B cell (primary cell): ENCODE measurements around the gene GSC2. TPM values are rescaled to one million over a fixed set of nuclear protein-coding genes. Genes with fewer than 3 reads are reported as not detected.

Experiments
- ATAC-seq: fragments of 200-7000 bp; cut with Tn5 transposase; one replicate; pipeline ENCODE4 v1.10.0; 2021; ENCODE audit warnings: low read depth, mild to moderate bottlenecking, moderate number of reproducible peaks, moderate library complexity
- CTCF ChIA-PET: fragments of 350-600 bp; sonication (Branson Sonifier 250); formaldehyde crosslinking; loops from one replicate; lab custom pipeline; 2021; ENCODE audit warnings: antibody characterized with exemption, inconsistent platforms; lab: Charles Lee
- POLR2A ChIA-PET: fragments of 350-600 bp; sonication (Branson Sonifier 250); formaldehyde crosslinking; loops from one replicate; lab custom pipeline; 2021; ENCODE audit warnings: antibody characterized with exemption; lab: Charles Lee
- DNase-seq: peaks from one replicate; pipeline ENCODE4 v3.0.0; 2013
- H2AFZ ChIP-seq: 2 replicates; pipeline ENCODE4 v1.6.1; 2012; ENCODE audit warnings: mild to moderate bottlenecking, low read depth, low read length; ENCODE audit not compliant: insufficient read depth, poor library complexity, severe bottlenecking
- H3K27ac ChIP-seq, 2 donors: 1 replicate in 1 of 2; 2 replicates in 1 of 2; pipeline ENCODE4 v1.5.1; 2012 to 2013; ENCODE audit warnings: low read length in 2 of 2, mild to moderate bottlenecking in 2 of 2, moderate library complexity in 1 of 2
- H3K27me3 ChIP-seq, 4 experiments: fragments of 200-600 bp in 1 of 4; sonication (generic) in 1 of 4; replicated peaks in 1 of 4; 1 replicate in 2 of 4; 2 replicates in 2 of 4; pipeline versions ENCODE4 v1.6.1 to v1.7.0; 2013 to 2016; ENCODE audit warnings: low read length in 3 of 4, mild to moderate bottlenecking in 2 of 4, mixed read lengths in 1 of 4, moderate library complexity in 1 of 4; ENCODE audit not compliant: insufficient read depth in 4 of 4, control insufficient read depth in 3 of 4; ENCODE audit errors: control extremely low read depth in 1 of 4
- H3K36me3 ChIP-seq, 2 experiments: replicated peaks in 1 of 2; 1 replicate in 1 of 2; 2 replicates in 1 of 2; pipeline versions ENCODE4 v1.6.1 to v1.7.1; 2013; ENCODE audit warnings: low read length in 1 of 2; ENCODE audit not compliant: insufficient read depth in 2 of 2, control insufficient read depth in 1 of 2; ENCODE audit errors: control extremely low read depth in 1 of 2, extremely low read depth in 1 of 2
- H3K4me1 ChIP-seq, 2 donors: fragments of 200-600 bp in 1 of 2; sonication (generic) in 1 of 2; 1 replicate in 1 of 2; 2 replicates in 1 of 2; pipeline versions ENCODE4 v1.5.1 to v1.6.1; 2013 to 2017; ENCODE audit warnings: low read length in 2 of 2; ENCODE audit not compliant: control insufficient read depth in 2 of 2, insufficient read depth in 2 of 2
- H3K4me2 ChIP-seq: replicated peaks from 2 replicates; pipeline ENCODE3; 2012; ENCODE audit warnings: mild to moderate bottlenecking, low read depth, low read length; ENCODE audit not compliant: poor library complexity, severe bottlenecking
- H3K4me3 ChIP-seq, 5 experiments: fragments of 200-600 bp in 1 of 5; sonication (generic) in 1 of 5; 1 replicate in 3 of 5; 2 replicates in 2 of 5; pipeline versions ENCODE4 v1.5.1 to v1.7.0; 2011 to 2016; ENCODE audit warnings: low read length in 4 of 5, mild to moderate bottlenecking in 4 of 5, low read depth in 2 of 5, control low read depth in 1 of 5, moderate library complexity in 1 of 5; ENCODE audit not compliant: insufficient read depth in 1 of 5; ENCODE audit errors: control extremely low read depth in 1 of 5, extremely low read depth in 1 of 5
- H3K79me2 ChIP-seq: fragments of 200-600 bp; sonication (generic); one replicate; pipeline ENCODE4 v1.6.0; 2016; ENCODE audit warnings: low read length; ENCODE audit not compliant: control insufficient read depth, insufficient read depth
- H3K9ac ChIP-seq: fragments of 200-600 bp; sonication (generic); 2 replicates; pipeline ENCODE4 v1.6.1; 2017; ENCODE audit warnings: mild to moderate bottlenecking, low read length, moderate library complexity
- H3K9me3 ChIP-seq, 3 donors: one replicate each; pipeline versions ENCODE4 v1.6.1 to v1.7.1; 2013; ENCODE audit warnings: low read length in 2 of 3; ENCODE audit not compliant: control insufficient read depth in 2 of 3, insufficient read depth in 1 of 3; ENCODE audit errors: control extremely low read depth in 1 of 3
- H4K20me1 ChIP-seq: 2 replicates; pipeline ENCODE4 v1.6.0; 2012; ENCODE audit warnings: mild to moderate bottlenecking, low read length; ENCODE audit not compliant: insufficient read depth, control insufficient read depth, poor library complexity, severe bottlenecking
- H3K27ac Mint-ChIP-seq: one replicate; pipeline ENCODE4 v1.8.0; 2021; ENCODE audit warnings: mixed read lengths
- H3K27me3 Mint-ChIP-seq: one replicate; pipeline ENCODE4 v1.8.0; 2021; ENCODE audit warnings: mixed read lengths
- H3K4me1 Mint-ChIP-seq: one replicate; pipeline ENCODE4 v1.8.0; 2021; ENCODE audit warnings: mixed read lengths
- H3K4me3 Mint-ChIP-seq: one replicate; pipeline ENCODE4 v1.8.0; 2021; ENCODE audit warnings: mixed read lengths
- H3K9me3 Mint-ChIP-seq: one replicate; pipeline ENCODE4 v1.8.0; 2022; ENCODE audit warnings: mixed read lengths; ENCODE audit not compliant: insufficient read depth
- EZH2 ChIP-seq: IDR thresholded peaks from 2 replicates; pipeline ENCODE4 v1.6.1; 2012; ENCODE audit warnings: borderline replicate concordance, low read depth, mild to moderate bottlenecking, moderate library complexity, low read length; ENCODE audit not compliant: insufficient read depth, poor library complexity, severe bottlenecking
- WGBS: methylation state at CpG from one replicate; pipeline ENCODE4 v1.1.5; 2013; ENCODE audit warnings: missing lambda C conversion rate; ENCODE audit not compliant: insufficient coverage; 5-methylcytosine and 5-hydroxymethylcytosine counted together
- intact Hi-C: fragments of 100-400 bp; cut with micrococcal nuclease; formaldehyde crosslinking; loops from one replicate; pipeline ENCODE4 v1.10.0; 2022
- polyA plus RNA-seq: library from polyadenylated mRNA; depleted of rRNA; stranded (reverse); fragments of >200 nt; gene quantifications from 2 replicates; pipeline ENCODE4 v1.2.3, GENCODE V29; 2012
- total RNA-seq, 2 donors: library from RNA; stranded (reverse); fragments of 120-200 nt in 1 of 2; gene quantifications; 1 replicate in 1 of 2; 2 replicates in 1 of 2; pipeline versions ENCODE4 v1.2.3 to v1.2.4, GENCODE V29; 2013 to 2022
- TF ChIP-seq, protein P1 (sequence below): fragments of 200-600 bp; IDR thresholded peaks from one replicate; pipeline ENCODE4 v1.8.0; 2022; ENCODE audit warnings: antibody characterized with exemption, mild to moderate bottlenecking

Gene GSC2
- total and polyA plus RNA-seq, 2 donors (not counting 1 experiment from before 2014, with no cell fraction given): not detected

DNA sequence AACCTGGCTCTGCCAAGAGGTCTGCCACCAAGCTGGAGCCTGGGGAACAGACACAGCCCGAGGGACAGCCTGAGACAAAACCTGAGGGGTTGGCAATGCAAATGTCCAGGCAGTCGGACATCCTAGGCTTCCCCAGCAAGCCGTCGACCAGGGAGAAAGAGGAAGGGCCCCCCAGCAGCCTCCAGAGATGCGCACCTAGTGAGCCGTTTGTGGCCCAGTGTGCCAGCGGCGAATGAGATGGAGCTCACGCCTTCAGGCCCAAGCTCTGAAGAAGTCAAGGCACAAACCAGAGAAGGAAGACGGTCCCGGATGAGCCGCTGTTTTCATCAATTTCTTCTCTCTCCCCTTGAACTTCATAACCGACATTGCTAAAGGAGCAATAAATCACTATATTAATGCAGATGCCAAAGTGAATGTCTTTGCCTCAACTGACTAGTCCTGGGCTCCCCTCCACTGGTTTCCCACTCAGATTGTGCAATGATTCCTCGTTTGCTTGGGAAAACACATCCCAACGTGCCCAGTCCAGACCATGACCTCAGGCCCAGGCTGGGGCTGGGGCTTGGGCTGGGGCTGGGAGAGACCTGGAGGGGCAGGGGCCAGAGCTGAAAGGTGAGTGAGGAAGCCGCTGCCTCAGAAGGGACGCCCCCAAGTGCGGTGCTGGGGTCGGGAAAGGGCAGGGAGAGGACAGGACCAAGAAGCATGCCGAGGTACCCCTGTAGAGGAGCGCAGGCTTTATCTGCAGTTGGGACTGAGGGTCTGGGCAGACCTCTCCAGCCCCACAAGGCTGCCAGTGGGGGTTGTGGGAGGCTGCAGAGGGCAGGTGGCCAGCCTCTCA, 24.4 kb downstream of the GSC2 start:
- H3K36me3 ChIP-seq: no peaks in the 10 kb centered on the region
- no peaks in the 10 kb centered on the region for H3K9me3 ChIP-seq
- Mint-ChIP-seq H3K27me3 (no peaks in the 10 kb centered on the region), H3K9me3 (no peaks in the 10 kb centered on the region), H3K27ac (no peak overlapping the region), H3K4me1 (peaks cover 13% of the 10 kb centered on the region), H3K4me3 (no peak overlapping the region)
- H3K79me2 ChIP-seq: peaks cover 20% of the 10 kb centered on the region
- ChIA-PET CTCF (interaction anchor here (1.3 kb wide), 1 partner anchor 19 kb away, joined by 7 read pairs; the partner anchor contains the start of gene ESS2), POLR2A (interaction anchor here (0.6 kb wide), 1 partner anchor 35 kb away, joined by 3 read pairs; no protein-coding TSS in a partner anchor)
- peaks cover 13 to 15% of the 10 kb centered on the region in 2 donors for H3K4me1 ChIP-seq
- no peak overlapping the region for H3K4me3 ChIP-seq
- H4K20me1 ChIP-seq: peaks cover 11% of the 10 kb centered on the region
- no peak overlapping the region for H2AFZ ChIP-seq
- H3K27me3 ChIP-seq: no peaks in the 10 kb centered on the region
- WGBS: 91% methylated on average over 21 of the region's 21 CpGs
- no peak for DNase-seq
- intact Hi-C loops: no loop called here
- no peak overlapping the region for H3K4me2 ChIP-seq
- no peak for TF ChIP-seq EZH2
- TF ChIP-seq, protein P1, sequence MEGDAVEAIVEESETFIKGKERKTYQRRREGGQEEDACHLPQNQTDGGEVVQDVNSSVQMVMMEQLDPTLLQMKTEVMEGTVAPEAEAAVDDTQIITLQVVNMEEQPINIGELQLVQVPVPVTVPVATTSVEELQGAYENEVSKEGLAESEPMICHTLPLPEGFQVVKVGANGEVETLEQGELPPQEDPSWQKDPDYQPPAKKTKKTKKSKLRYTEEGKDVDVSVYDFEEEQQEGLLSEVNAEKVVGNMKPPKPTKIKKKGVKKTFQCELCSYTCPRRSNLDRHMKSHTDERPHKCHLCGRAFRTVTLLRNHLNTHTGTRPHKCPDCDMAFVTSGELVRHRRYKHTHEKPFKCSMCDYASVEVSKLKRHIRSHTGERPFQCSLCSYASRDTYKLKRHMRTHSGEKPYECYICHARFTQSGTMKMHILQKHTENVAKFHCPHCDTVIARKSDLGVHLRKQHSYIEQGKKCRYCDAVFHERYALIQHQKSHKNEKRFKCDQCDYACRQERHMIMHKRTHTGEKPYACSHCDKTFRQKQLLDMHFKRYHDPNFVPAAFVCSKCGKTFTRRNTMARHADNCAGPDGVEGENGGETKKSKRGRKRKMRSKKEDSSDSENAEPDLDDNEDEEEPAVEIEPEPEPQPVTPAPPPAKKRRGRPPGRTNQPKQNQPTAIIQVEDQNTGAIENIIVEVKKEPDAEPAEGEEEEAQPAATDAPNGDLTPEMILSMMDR: no peak
- no peak overlapping the region for H3K27ac ChIP-seq
- H3K9ac ChIP-seq: no peak overlapping the region
- ATAC-seq: no peak

DNA sequence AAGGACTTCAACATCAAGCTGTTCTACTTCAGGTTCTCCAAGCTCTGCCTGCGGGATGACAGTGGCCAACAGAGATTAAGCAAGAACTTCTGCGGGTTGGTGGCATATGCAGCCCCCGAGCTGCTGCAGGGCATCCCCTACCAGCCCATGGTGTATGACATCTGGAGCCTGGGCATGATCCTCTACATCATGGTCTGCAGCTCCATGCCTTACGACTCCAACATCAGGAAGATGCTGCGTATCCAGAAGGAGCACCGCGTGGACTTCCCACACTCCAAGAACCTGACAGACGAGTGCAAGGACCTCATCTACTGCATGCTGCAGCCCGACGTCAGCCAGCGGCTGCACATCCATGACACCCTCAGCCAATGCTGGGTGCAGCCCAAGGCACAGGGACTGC, 25.1 kb downstream of the GSC2 start:
- H4K20me1 ChIP-seq: peaks cover 18% of the 10 kb centered on the region
- intact Hi-C loops: no loop called here
- no peaks in the 10 kb centered on the region for H3K9me3 Mint-ChIP-seq
- H3K4me2 ChIP-seq: no peak overlapping the region
- H3K9ac ChIP-seq: no peak overlapping the region
- no peaks in the 10 kb centered on the region for H3K27me3 ChIP-seq
- peaks cover 27% of the 10 kb centered on the region for H3K79me2 ChIP-seq
- no peaks in the 10 kb centered on the region for H3K27me3 Mint-ChIP-seq
- POLR2A ChIA-PET: no interaction called here
- H3K36me3 ChIP-seq: no peaks in the 10 kb centered on the region
- TF ChIP-seq, protein P1: no peak
- no peak for TF ChIP-seq EZH2
- no peak overlapping the region for H3K27ac ChIP-seq
- ATAC-seq: no peak
- no peak overlapping the region for H3K4me3 Mint-ChIP-seq
- WGBS: over 99% methylated on average over 11 of the region's 11 CpGs
- DNase-seq: no peak
- peak overlapping the region; percentile 12 for H3K27ac Mint-ChIP-seq
- H3K4me1 ChIP-seq: peaks cover 20 to 22% of the 10 kb centered on the region in 2 donors
- H3K9me3 ChIP-seq: no peaks in the 10 kb centered on the region
- no peak overlapping the region for H2AFZ ChIP-seq
- CTCF ChIA-PET: interaction anchor here (1.3 kb wide), 1 partner anchor 20 kb away, joined by 7 read pairs; the partner anchor contains the start of gene ESS2
- H3K4me1 Mint-ChIP-seq: peaks cover 20% of the 10 kb centered on the region
- no peak overlapping the region for H3K4me3 ChIP-seq
